ENCODE measurements around the gene NLRP13. TPM values are rescaled to one million over a fixed set of nuclear protein-coding genes. Genes with fewer than 3 reads are reported as not detected.

NLRP13 gene
- total RNA-seq, 1 donor from 2014 or later = not detected

DNA sequence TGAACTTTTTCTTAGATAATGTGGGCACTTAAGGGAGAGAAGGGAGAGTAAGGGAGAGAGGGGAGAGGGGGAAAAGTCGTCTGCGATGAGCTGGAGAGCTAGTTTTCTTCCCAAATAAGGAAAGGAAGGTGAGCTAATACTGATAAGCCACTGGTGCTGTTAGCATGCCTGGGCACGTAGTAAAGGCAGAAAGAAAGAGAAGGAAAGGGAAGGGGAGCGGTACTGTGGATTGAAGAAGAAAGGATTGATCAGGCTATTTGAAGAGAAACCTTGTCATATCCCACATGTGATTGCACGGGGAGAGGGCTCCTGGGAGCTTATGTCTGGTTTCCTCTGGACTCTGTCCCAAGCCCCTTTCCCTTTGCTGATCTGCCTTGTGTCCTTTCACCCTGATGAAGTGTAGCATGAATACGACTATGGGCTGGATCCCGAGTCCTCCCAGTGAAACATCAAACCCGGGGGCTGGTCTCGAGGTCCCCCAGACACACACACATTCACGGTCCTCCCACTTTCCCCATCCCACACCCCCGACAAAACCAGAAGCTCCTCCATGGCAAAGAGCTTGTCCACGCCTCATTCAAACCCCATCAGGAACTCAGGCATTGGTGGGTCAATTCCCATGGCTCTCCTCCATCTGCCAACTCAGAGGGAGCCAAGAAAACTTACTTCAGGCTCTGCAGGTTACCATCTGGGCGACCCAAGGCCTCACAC, 30.6 kb downstream of the NLRP13 start:
- TF ChIP-seq, protein P1, sequence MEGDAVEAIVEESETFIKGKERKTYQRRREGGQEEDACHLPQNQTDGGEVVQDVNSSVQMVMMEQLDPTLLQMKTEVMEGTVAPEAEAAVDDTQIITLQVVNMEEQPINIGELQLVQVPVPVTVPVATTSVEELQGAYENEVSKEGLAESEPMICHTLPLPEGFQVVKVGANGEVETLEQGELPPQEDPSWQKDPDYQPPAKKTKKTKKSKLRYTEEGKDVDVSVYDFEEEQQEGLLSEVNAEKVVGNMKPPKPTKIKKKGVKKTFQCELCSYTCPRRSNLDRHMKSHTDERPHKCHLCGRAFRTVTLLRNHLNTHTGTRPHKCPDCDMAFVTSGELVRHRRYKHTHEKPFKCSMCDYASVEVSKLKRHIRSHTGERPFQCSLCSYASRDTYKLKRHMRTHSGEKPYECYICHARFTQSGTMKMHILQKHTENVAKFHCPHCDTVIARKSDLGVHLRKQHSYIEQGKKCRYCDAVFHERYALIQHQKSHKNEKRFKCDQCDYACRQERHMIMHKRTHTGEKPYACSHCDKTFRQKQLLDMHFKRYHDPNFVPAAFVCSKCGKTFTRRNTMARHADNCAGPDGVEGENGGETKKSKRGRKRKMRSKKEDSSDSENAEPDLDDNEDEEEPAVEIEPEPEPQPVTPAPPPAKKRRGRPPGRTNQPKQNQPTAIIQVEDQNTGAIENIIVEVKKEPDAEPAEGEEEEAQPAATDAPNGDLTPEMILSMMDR (IDR thresholded peaks at IDR 0.05; ENCODE audit: borderline replicate concordance) = no peak
- Histone ChIP-seq H3K9me3 (replicated peaks) (peaks cover 7% of the 10 kb centered on the region), H3K4me3 (no peak overlapping the region), H3K27ac (replicated peaks) (no peak overlapping the region), H3K27me3 (ENCODE audit: low read depth) (peaks cover 7% of the 10 kb centered on the region), H3K4me1 (no peaks in the 10 kb centered on the region), H3K36me3 (no peaks in the 10 kb centered on the region)
- intact Hi-C loops (cut with micrococcal nuclease) = no loop called here
- no peak for DNase-seq

DNA sequence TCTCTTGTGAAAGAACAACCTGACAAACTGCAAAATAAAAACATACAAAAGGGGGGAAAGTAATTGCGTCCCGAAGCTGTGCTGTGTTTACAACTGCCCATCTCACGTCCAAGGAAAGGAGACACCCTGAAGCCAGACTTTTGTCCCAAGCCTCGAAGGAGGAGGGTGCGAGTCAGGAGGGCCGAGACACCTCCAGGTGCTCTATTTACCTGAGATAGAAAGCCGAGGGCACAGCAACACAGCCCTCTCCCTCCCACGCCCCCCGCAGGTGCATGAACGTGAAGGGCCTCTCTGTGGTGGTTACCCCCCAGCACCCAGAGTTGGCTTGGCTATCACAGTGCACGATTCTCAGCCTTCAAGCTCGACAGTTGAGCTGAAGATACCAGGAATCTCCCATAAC, 33.2 kb downstream of the NLRP13 start:
- DNase-seq = no peak
- H3K4me1 ChIP-seq = no peaks in the 10 kb centered on the region
- H3K27ac ChIP-seq (replicated peaks) = no peak overlapping the region
- H3K36me3 ChIP-seq = no peaks in the 10 kb centered on the region
- intact Hi-C loops (cut with micrococcal nuclease) = no loop called here
- no peak overlapping the region for H3K4me3 ChIP-seq
- H3K9me3 ChIP-seq (replicated peaks) = peaks cover 7% of the 10 kb centered on the region
- peaks cover 10% of the 10 kb centered on the region for H3K27me3 ChIP-seq (ENCODE audit: low read depth)
- TF ChIP-seq, protein P1 (IDR thresholded peaks at IDR 0.05; ENCODE audit: borderline replicate concordance) = no peak

DNA sequence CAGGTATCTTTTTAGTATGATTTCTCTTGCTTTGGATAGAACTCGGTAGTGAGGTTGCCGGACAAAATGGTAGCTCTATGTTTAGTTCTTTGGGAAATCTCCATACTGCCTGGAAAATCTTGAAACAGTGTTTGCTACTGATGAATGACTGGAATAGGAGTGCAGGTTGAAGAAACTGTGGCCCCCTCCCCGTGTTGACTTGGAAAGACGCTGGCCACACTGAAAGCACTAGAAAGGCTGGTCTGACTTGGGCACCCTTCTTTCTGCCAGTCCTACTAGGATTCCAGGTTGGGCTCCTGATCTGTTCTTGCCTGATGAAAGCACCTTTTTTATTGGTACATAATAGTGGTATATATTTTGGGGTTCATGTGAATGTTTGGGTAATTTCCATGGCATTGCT, 49.5 kb downstream of the NLRP13 start:
- H3K9me3 ChIP-seq (replicated peaks) = peaks cover 32% of the 10 kb centered on the region

DNA sequence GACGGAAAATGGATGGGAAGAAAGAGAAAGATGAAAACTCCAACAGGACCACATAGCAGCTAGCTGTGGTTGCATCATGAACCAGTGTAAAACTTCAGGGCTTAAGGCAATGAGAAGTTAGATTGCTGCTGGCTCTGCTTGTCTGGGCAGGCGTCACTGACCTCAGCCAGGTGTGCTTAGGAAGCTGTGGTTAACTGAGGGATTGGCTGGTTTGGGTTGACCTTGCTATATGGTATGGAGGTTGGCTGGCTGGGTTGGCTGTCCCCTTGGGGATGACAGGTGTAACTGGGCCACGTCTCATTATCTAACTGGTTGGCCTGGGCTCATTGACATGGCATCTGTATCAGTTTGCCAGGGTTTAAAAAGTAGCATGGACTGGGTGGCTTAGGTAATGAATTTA, 54.9 kb downstream of the NLRP13 start:
- no peak for DNase-seq
- peaks cover 56% of the 10 kb centered on the region for H3K9me3 ChIP-seq (replicated peaks)
- H3K27me3 ChIP-seq (ENCODE audit: low read depth) = peaks cover 5% of the 10 kb centered on the region
- no peak overlapping the region for H3K27ac ChIP-seq (replicated peaks)
- no peaks in the 10 kb centered on the region for H3K36me3 ChIP-seq
- no peaks in the 10 kb centered on the region for H3K4me1 ChIP-seq
- intact Hi-C loops (cut with micrococcal nuclease) = no loop called here
- no peak overlapping the region for H3K4me3 ChIP-seq
- TF ChIP-seq, protein P1 (IDR thresholded peaks at IDR 0.05; ENCODE audit: borderline replicate concordance) = no peak

More for the DNA sequence above, 49.5 kb downstream of the NLRP13 start:
- no peak for DNase-seq
- H3K4me1 ChIP-seq = no peaks in the 10 kb centered on the region
- intact Hi-C loops (cut with micrococcal nuclease) = no loop called here
- TF ChIP-seq, protein P1 (IDR thresholded peaks at IDR 0.05; ENCODE audit: borderline replicate concordance) = no peak
- no peak overlapping the region for H3K27ac ChIP-seq (replicated peaks)
- H3K36me3 ChIP-seq = no peaks in the 10 kb centered on the region
- H3K27me3 ChIP-seq (ENCODE audit: low read depth) = peaks cover 27% of the 10 kb centered on the region
- H3K4me3 ChIP-seq = no peak overlapping the region

DNA sequence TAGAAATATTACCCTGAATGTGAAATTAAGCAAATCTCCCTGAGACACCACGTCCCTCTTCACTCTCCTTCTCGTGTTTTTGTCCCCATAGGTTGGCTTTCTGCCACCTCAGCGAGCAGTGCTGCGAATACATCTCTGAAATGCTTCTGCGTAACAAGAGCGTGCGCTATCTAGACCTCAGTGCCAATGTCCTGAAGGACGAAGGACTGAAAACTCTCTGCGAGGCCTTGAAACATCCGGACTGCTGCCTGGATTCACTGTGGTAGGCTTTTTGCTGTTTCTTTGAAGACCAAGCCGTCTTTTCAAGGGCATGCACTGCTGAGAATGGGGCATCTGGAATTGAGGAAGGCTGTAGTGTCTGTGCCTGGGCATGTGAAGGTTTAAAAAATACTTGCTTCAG, 61.4 kb downstream of the NLRP13 start:
- H3K27me3 ChIP-seq (ENCODE audit: low read depth) = peaks cover 40% of the 10 kb centered on the region
- H3K36me3 ChIP-seq = no peaks in the 10 kb centered on the region
- H3K27ac ChIP-seq (replicated peaks) = no peak overlapping the region
- TF ChIP-seq, protein P1 (IDR thresholded peaks at IDR 0.05; ENCODE audit: borderline replicate concordance) = no peak
- H3K4me3 ChIP-seq = no peak overlapping the region
- no peak for DNase-seq
- no peaks in the 10 kb centered on the region for H3K4me1 ChIP-seq
- peaks cover 35% of the 10 kb centered on the region for H3K9me3 ChIP-seq (replicated peaks)
- intact Hi-C loops (cut with micrococcal nuclease) = no loop called here

All from left ventricle myocardium inferior (tissue), 1 donor.